CD8-positive, alpha-beta memory T cell (primary cell): ENCODE measurements around the gene KANSL1L. TPM values are rescaled to one million over a fixed set of nuclear protein-coding genes. Genes with fewer than 3 reads are reported as not detected.

Source experiments
- CTCF ChIA-PET: fragments of 350-600 bp; sonication (Branson Sonifier 250); formaldehyde crosslinking; loops from one replicate; lab custom pipeline; 2021; ENCODE audit warnings: antibody characterized with exemption; lab: Charles Lee
- POLR2A ChIA-PET: fragments of 350-600 bp; sonication (Branson Sonifier 250); formaldehyde crosslinking; loops from one replicate; lab custom pipeline; 2021; ENCODE audit warnings: antibody characterized with exemption; lab: Charles Lee
- DNase-seq, 5 donors: peaks; one replicate each; pipeline versions ENCODE4 v3.0.0 to v3.0.0-alpha.2; 2020 to 2022; ENCODE audit warnings: mixed read lengths in 1 of 5
- H3K27ac ChIP-seq: one replicate; pipeline ENCODE4 v1.7.0; 2013; ENCODE audit warnings: low read depth, mild to moderate bottlenecking, low read length, moderate library complexity
- H3K27me3 ChIP-seq: 2 replicates; pipeline ENCODE4 v1.7.0; 2013; ENCODE audit warnings: low read length, mild to moderate bottlenecking; ENCODE audit not compliant: insufficient read depth, poor library complexity, severe bottlenecking
- H3K36me3 ChIP-seq: 2 replicates; pipeline ENCODE4 v1.7.0; 2013; ENCODE audit warnings: mild to moderate bottlenecking, low read length, moderate library complexity; ENCODE audit not compliant: insufficient read depth
- H3K4me1 ChIP-seq: 2 replicates; pipeline ENCODE4 v1.7.0; 2013; ENCODE audit warnings: mild to moderate bottlenecking, low read length, moderate library complexity; ENCODE audit not compliant: insufficient read depth
- H3K4me3 ChIP-seq: 2 replicates; pipeline ENCODE4 v1.7.0; 2013; ENCODE audit warnings: mild to moderate bottlenecking, low read length
- H3K9me3 ChIP-seq: 2 replicates; pipeline ENCODE4 v1.7.0; 2013; ENCODE audit warnings: mild to moderate bottlenecking, low read length
- H3K27ac Mint-ChIP-seq, 8 donors: one replicate each; pipeline ENCODE4 v1.8.0; 2020 to 2021; ENCODE audit warnings: mixed read lengths in 8 of 8, mild to moderate bottlenecking in 6 of 8, inconsistent platforms in 3 of 8, moderate library complexity in 3 of 8
- H3K27me3 Mint-ChIP-seq, 2 donors: one replicate each; pipeline ENCODE4 v1.8.0; 2020 to 2021; ENCODE audit warnings: mixed read lengths in 2 of 2, mild to moderate bottlenecking in 1 of 2, moderate library complexity in 1 of 2
- H3K36me3 Mint-ChIP-seq, 3 donors: one replicate each; pipeline ENCODE4 v1.8.0; 2020 to 2021; ENCODE audit warnings: mixed read lengths in 3 of 3, inconsistent platforms in 1 of 3, mild to moderate bottlenecking in 1 of 3
- H3K4me1 Mint-ChIP-seq, 3 donors: one replicate each; pipeline ENCODE4 v1.8.0; 2020 to 2021; ENCODE audit warnings: mixed read lengths in 3 of 3, inconsistent platforms in 1 of 3, mild to moderate bottlenecking in 1 of 3
- H3K4me3 Mint-ChIP-seq, 7 donors: one replicate each; pipeline ENCODE4 v1.8.0; 2020 to 2021; ENCODE audit warnings: mixed read lengths in 7 of 7, mild to moderate bottlenecking in 6 of 7, moderate library complexity in 4 of 7, inconsistent platforms in 2 of 7
- H3K9me3 Mint-ChIP-seq, 5 donors: one replicate each; pipeline ENCODE4 v1.8.0; 2020 to 2022; ENCODE audit warnings: mixed read lengths in 5 of 5, mild to moderate bottlenecking in 3 of 5, moderate library complexity in 2 of 5, inconsistent platforms in 1 of 5
- polyA plus RNA-seq: library from polyadenylated mRNA; unstranded; fragments of 300-500 nt; fragmentation: Illumina TruSeq; gene quantifications from one replicate; pipeline ENCODE4 v1.2.3, GENCODE V29; 2021
- total RNA-seq, 2 experiments: library from RNA; stranded (reverse); gene quantifications; one replicate each; pipeline ENCODE4 v1.2.3, GENCODE V29; 2021

Gene KANSL1L
- total and polyA plus RNA-seq, 3 experiments from 2014 or later, result 1.0 to 6.3 (median 5.0) TPM

DNA sequence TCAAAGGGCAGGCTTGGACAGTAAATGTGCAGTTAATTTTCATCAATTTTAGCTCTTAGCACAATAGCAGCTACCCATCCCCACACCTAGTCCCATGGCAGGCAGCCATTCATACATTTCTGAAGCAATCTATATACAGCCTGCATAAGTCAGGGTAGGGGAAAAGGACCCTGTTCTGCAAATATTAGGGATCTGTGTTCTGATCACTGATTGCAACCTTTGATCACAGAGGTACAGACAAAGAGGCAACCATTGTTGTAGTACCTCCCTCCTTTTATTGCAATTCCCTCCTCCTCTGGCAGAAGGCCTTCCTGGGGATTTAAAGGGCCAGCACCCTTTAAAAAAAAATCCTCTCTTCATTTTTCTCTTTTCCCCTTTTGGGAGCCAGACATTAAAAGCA lies 58.3 kb downstream of the KANSL1L start:
- no peaks in the 10 kb centered on the region for H3K27me3 ChIP-seq
- ChIA-PET POLR2A (no interaction called here), CTCF (no interaction called here)
- H3K4me1 ChIP-seq, result no peaks in the 10 kb centered on the region
- no peaks in the 10 kb centered on the region for H3K36me3 ChIP-seq
- peaks cover 0 to 2% (median 0%) of the 10 kb centered on the region in 3 donors for H3K4me1 Mint-ChIP-seq
- no peak overlapping the region for H3K27ac ChIP-seq
- peaks cover 31 to 47% (median 43%) of the 10 kb centered on the region in 5 donors for H3K9me3 Mint-ChIP-seq
- H3K36me3 Mint-ChIP-seq, result peaks cover 20 to 57% (median 44%) of the 10 kb centered on the region in 3 donors
- no peak overlapping the region for H3K4me3 ChIP-seq
- DNase-seq, result no peak
- H3K27me3 Mint-ChIP-seq, result no peaks in the 10 kb centered on the region
- no peak overlapping the region for H3K27ac Mint-ChIP-seq
- H3K9me3 ChIP-seq, result no peaks in the 10 kb centered on the region
- no peak overlapping the region for H3K4me3 Mint-ChIP-seq

DNA sequence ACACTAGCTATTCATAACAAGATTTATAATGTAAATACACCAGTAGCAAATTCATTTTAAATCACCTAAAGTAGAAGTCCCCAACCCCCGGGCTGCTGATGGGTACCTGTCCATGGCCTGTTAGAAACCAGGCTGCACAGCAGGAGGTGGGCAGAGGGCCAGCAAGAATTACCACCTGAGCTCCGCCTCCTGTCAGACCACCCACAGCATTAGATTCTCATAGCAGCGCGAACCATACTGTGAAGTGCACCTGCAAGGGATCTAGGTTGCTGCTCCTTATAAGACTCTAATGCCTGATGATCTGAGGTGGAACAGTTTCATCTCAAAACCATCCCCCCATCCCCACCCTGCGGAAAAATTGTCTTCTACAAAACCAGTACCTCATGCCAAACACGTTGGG lies 71.3 kb downstream of the KANSL1L start:
- DNase-seq, result no peak
- Mint-ChIP-seq H3K27ac (no peak overlapping the region), H3K4me1 (no peaks in the 10 kb centered on the region), H3K36me3 (peaks cover 10 to 15% (median 13%) of the 10 kb centered on the region in 3 donors), H3K4me3 (no peak overlapping the region), H3K27me3 (no peaks in the 10 kb centered on the region), H3K9me3 (peaks cover 0 to 2% (median 0%) of the 10 kb centered on the region in 5 donors)
- H3K27ac ChIP-seq, result no peak overlapping the region
- H3K9me3 ChIP-seq, result no peaks in the 10 kb centered on the region
- no peak overlapping the region for H3K4me3 ChIP-seq
- H3K4me1 ChIP-seq, result no peaks in the 10 kb centered on the region
- CTCF ChIA-PET, result no interaction called here
- H3K27me3 ChIP-seq, result no peaks in the 10 kb centered on the region
- H3K36me3 ChIP-seq, result no peaks in the 10 kb centered on the region
- POLR2A ChIA-PET, result no interaction called here

DNA sequence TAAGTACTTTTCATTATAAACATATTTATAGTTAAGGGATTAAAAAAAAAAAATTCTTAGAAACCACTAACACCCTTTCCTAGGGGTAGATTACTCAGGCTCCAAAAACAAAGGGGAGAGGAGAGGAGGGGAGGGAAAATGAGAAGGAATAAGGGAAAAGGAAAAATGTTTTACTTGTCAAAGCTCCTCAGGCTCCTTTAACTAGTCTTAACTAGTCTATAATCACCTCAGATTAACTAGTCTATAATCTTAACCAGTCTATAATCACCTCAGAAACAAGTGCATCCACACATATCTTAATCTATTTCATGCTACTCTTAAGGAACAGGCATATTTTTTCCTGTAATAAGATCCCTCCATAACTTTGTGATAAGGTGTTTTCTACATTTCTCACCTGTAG lies 76.4 kb downstream of the KANSL1L start:
- H3K36me3 Mint-ChIP-seq, result peaks cover 0 to 4% (median 0%) of the 10 kb centered on the region in 3 donors
- no peaks in the 10 kb centered on the region for H3K27me3 Mint-ChIP-seq
- H3K9me3 Mint-ChIP-seq, result no peaks in the 10 kb centered on the region
- no peaks in the 10 kb centered on the region for H3K9me3 ChIP-seq
- H3K4me3 Mint-ChIP-seq, result no peak overlapping the region
- ChIA-PET POLR2A (no interaction called here), CTCF (no interaction called here)
- H3K27ac Mint-ChIP-seq, result no peak overlapping the region
- DNase-seq, result no peak
- no peak overlapping the region for H3K4me3 ChIP-seq
- H3K36me3 ChIP-seq, result no peaks in the 10 kb centered on the region
- H3K27ac ChIP-seq, result no peak overlapping the region
- H3K4me1 Mint-ChIP-seq, result no peaks in the 10 kb centered on the region
- no peaks in the 10 kb centered on the region for H3K27me3 ChIP-seq
- H3K4me1 ChIP-seq, result no peaks in the 10 kb centered on the region

DNA sequence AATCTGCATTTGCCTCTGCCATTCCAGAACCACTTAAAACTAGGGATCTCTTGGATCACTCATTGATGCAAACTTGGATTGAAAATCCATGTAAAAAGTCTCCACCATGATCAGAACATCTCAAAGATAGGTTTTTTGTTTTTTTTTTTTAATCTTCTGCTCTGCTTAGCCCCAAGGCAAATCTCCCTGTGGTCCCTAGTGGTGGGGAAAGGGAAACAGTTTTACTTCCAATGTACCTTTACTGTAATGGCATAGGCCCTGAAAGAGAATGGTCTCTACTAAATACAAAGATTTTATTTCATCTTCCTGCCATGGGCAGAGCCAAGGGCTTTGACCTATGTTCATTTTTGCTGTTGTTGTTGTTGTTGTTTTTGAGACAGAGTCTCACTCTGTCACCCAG lies 78.4 kb downstream of the KANSL1L start:
- Mint-ChIP-seq H3K4me1 (no peaks in the 10 kb centered on the region), H3K36me3 (peaks cover 0 to 5% (median 0%) of the 10 kb centered on the region in 3 donors), H3K27ac (no peak overlapping the region), H3K27me3 (no peaks in the 10 kb centered on the region), H3K4me3 (no peak overlapping the region), H3K9me3 (no peaks in the 10 kb centered on the region)
- DNase-seq, result no peak
- ChIA-PET POLR2A (no interaction called here), CTCF (no interaction called here)
- Histone ChIP-seq H3K36me3 (no peaks in the 10 kb centered on the region), H3K9me3 (no peaks in the 10 kb centered on the region), H3K4me1 (no peaks in the 10 kb centered on the region), H3K27me3 (no peaks in the 10 kb centered on the region), H3K27ac (no peak overlapping the region), H3K4me3 (no peak overlapping the region)

DNA sequence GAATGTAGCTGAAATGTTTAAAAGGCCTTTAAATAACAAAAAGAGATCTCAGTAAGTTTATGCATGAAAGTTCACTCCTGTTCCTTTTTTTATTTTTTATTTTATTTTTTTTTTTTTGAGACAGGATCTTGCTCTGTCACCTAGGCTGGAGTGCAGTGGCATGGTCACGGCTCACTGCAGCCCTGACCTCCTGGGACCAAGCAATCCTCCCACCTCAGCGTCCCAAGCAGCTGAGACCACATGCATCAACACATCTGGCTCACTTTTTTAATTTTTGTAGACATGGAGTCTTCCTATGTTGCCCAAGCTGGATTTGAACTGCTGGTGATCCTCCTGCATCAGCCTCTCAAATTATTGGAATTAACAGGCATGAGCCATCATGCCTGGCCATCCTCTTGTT lies 84.3 kb downstream of the KANSL1L start:
- no peaks in the 10 kb centered on the region for H3K9me3 Mint-ChIP-seq
- H3K36me3 Mint-ChIP-seq, result peaks cover 0 to 3% (median 2%) of the 10 kb centered on the region in 3 donors
- no peaks in the 10 kb centered on the region for H3K4me1 Mint-ChIP-seq
- H3K4me3 Mint-ChIP-seq, result no peak overlapping the region
- H3K4me1 ChIP-seq, result no peaks in the 10 kb centered on the region
- H3K27ac Mint-ChIP-seq, result no peak overlapping the region
- DNase-seq, result no peak
- CTCF ChIA-PET, result no interaction called here
- H3K27ac ChIP-seq, result no peak overlapping the region
- no peaks in the 10 kb centered on the region for H3K9me3 ChIP-seq
- no peak overlapping the region for H3K4me3 ChIP-seq
- H3K27me3 Mint-ChIP-seq, result no peaks in the 10 kb centered on the region
- POLR2A ChIA-PET, result no interaction called here
- H3K36me3 ChIP-seq, result no peaks in the 10 kb centered on the region
- H3K27me3 ChIP-seq, result no peaks in the 10 kb centered on the region

DNA sequence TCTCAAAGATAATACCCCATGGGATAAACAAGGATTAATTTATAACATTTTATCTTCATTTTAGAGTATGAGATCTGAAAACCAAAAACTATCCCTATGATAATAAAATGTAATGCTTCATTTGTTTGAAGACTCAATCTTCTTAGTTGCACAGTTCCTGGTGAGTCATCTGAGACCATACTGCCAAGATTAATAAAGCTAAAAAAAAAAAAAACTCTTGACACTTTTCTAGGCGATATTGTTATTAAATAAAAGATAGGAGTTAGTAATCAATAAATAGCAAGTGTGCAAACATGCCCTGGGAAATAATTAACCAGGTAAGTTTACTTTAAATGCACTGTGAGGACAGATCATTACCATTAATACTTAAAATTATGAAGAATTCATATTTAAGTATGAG lies 84.9 kb downstream of the KANSL1L start:
- Histone ChIP-seq H3K27ac (no peak overlapping the region), H3K36me3 (no peaks in the 10 kb centered on the region), H3K9me3 (no peaks in the 10 kb centered on the region), H3K4me1 (no peaks in the 10 kb centered on the region), H3K4me3 (no peak overlapping the region), H3K27me3 (no peaks in the 10 kb centered on the region)
- ChIA-PET CTCF (no interaction called here), POLR2A (no interaction called here)
- Mint-ChIP-seq H3K4me3 (no peak overlapping the region), H3K27ac (no peak overlapping the region), H3K27me3 (no peaks in the 10 kb centered on the region), H3K4me1 (no peaks in the 10 kb centered on the region), H3K36me3 (peaks cover 0 to 3% (median 2%) of the 10 kb centered on the region in 3 donors), H3K9me3 (no peaks in the 10 kb centered on the region)
- no peak for DNase-seq

DNA sequence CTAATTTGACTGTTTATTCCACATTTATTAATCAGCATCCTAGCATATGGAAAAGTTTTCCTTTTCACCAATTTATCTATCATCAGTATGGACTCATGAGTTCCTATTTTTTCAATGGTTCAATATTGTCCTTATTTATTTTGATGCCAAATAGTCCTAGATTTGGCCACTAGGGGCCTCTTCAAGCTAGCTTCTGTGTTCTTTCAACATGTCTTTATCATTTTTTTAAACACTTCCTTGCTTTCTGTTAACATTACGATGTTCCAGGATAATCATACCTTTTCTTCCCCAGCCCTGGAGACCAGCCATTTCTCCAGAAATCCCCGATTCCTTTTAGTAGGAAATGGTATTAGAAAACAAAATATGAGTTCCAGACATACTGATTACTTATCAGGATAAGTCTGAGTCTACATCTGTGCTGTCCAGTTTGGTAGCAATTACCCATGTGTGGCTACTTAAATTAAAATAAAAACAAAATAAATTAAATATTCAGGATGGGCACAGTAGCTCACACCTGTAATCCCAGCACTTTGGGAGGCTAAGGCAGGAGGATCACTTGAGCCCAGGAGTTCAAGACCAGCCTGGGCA lies 98.2 kb downstream of the KANSL1L start:
- Mint-ChIP-seq H3K4me1 (no peaks in the 10 kb centered on the region), H3K27me3 (no peaks in the 10 kb centered on the region), H3K36me3 (peaks cover 0 to 4% (median 2%) of the 10 kb centered on the region in 3 donors), H3K4me3 (no peak overlapping the region), H3K27ac (peak overlapping the region in 1 of 8 donors; percentile 54), H3K9me3 (no peaks in the 10 kb centered on the region)
- ChIA-PET POLR2A (no interaction called here), CTCF (interaction anchor here (1.2 kb wide), 1 partner anchor 125 kb away, joined by 4 read pairs; no protein-coding TSS in a partner anchor)
- no peak overlapping the region for H3K4me3 ChIP-seq
- H3K36me3 ChIP-seq, result no peaks in the 10 kb centered on the region
- no peak for DNase-seq
- H3K9me3 ChIP-seq, result no peaks in the 10 kb centered on the region
- H3K4me1 ChIP-seq, result no peaks in the 10 kb centered on the region
- H3K27ac ChIP-seq, result no peak overlapping the region
- no peaks in the 10 kb centered on the region for H3K27me3 ChIP-seq

DNA sequence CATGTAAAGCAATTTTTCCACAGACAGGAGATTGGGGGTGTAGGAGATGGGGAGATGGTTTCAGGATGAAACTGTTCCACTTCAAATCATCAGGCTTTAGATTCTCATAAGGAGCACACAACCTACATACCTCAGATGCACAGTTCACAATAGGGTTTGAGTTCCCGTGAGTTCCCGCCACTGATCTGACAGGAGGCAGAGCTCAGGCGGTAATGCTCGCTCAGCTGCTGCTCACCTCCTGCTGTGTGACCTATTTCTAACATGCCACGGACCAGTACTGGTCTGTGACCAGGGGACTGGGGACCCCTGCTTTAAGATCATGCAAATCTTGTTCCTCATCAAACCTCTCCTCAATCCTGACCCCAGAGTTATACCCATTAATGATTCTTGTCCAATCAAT lies 98.7 kb downstream of the KANSL1L start:
- peaks cover 0 to 4% (median 2%) of the 10 kb centered on the region in 3 donors for H3K36me3 Mint-ChIP-seq
- H3K4me3 ChIP-seq, result no peak overlapping the region
- CTCF ChIA-PET, result interaction anchor here (1.2 kb wide), 1 partner anchor 126 kb away, joined by 4 read pairs; no protein-coding TSS in a partner anchor
- H3K4me1 ChIP-seq, result no peaks in the 10 kb centered on the region
- H3K27me3 Mint-ChIP-seq, result no peaks in the 10 kb centered on the region
- no peaks in the 10 kb centered on the region for H3K4me1 Mint-ChIP-seq
- peak overlapping the region in 1 of 8 donors; percentile 54 for H3K27ac Mint-ChIP-seq
- H3K27ac ChIP-seq, result no peak overlapping the region
- H3K9me3 ChIP-seq, result no peaks in the 10 kb centered on the region
- no peak overlapping the region for H3K4me3 Mint-ChIP-seq
- POLR2A ChIA-PET, result no interaction called here
- H3K9me3 Mint-ChIP-seq, result no peaks in the 10 kb centered on the region
- H3K27me3 ChIP-seq, result no peaks in the 10 kb centered on the region
- H3K36me3 ChIP-seq, result no peaks in the 10 kb centered on the region
- DNase-seq, result no peak
